SK-N-SH treated with all-trans-retinoic acid at 6 μM for 48 hours (cell line): ENCODE measurements around the gene BEGAIN.

ENCODE experiments used
- ATAC-seq: fragments of 200-7000 bp; cut with Tn5 transposase; 3 replicates; pipeline ENCODE4 v1.9.1; 2020; ENCODE audit warnings: mild to moderate bottlenecking, moderate library complexity
- ARNTL ChIP-seq: fragments of 450-650 bp; formaldehyde crosslinking; IDR thresholded peaks from 2 replicates; pipeline ENCODE4 v1.5.0; 2020; ENCODE audit warnings: low read depth, mild to moderate bottlenecking, moderate library complexity, borderline replicate concordance
- BACH2 ChIP-seq: fragments of 250-450 bp; sonication (Bioruptor Pico); IDR thresholded peaks from 2 replicates; pipeline ENCODE4 v1.9.0; 2021; ENCODE audit warnings: mild to moderate bottlenecking, borderline replicate concordance
- CSDC2 ChIP-seq: fragments of 250-450 bp; sonication (Bioruptor Pico); IDR thresholded peaks from 2 replicates; pipeline ENCODE4 v1.5.0; 2020; ENCODE audit warnings: mild to moderate bottlenecking, moderate library complexity
- ESRRG ChIP-seq: fragments of 250-450 bp; sonication (Bioruptor Pico); IDR thresholded peaks from 2 replicates; pipeline ENCODE4 v1.6.1; 2021; ENCODE audit warnings: mild to moderate bottlenecking
- GLIS3 ChIP-seq: fragments of 250-450 bp; sonication (Bioruptor Pico); IDR thresholded peaks from 2 replicates; pipeline ENCODE4 v1.5.0; 2020; ENCODE audit warnings: mild to moderate bottlenecking, moderate library complexity
- ISL1 ChIP-seq: fragments of 250-450 bp; sonication (Bioruptor Pico); IDR thresholded peaks from 2 replicates; pipeline ENCODE4 v2.1.2; 2022; ENCODE audit warnings: mild to moderate bottlenecking, moderate library complexity
- OSR1 ChIP-seq: fragments of 250-450 bp; sonication (Bioruptor Pico); IDR thresholded peaks from 2 replicates; pipeline ENCODE4 v1.8.0; 2022; ENCODE audit warnings: moderate library complexity, mild to moderate bottlenecking, inconsistent platforms
- PPARA ChIP-seq: fragments of 250-450 bp; sonication (Bioruptor Pico); IDR thresholded peaks from 2 replicates; pipeline ENCODE4 v1.5.0; 2020; ENCODE audit warnings: mild to moderate bottlenecking, borderline replicate concordance
- RARB ChIP-seq: fragments of 250-450 bp; sonication (Bioruptor Pico); IDR thresholded peaks from 2 replicates; pipeline ENCODE4 v1.8.0; 2021; ENCODE audit warnings: mild to moderate bottlenecking, moderate library complexity
- SNAI2 ChIP-seq: fragments of 250-450 bp; sonication (Bioruptor Pico); IDR thresholded peaks from 2 replicates; pipeline ENCODE4 v1.5.0; 2020; ENCODE audit warnings: mild to moderate bottlenecking, moderate library complexity
- TOX ChIP-seq: fragments of 250-450 bp; sonication (Bioruptor Pico); IDR thresholded peaks from 2 replicates; pipeline ENCODE4 v1.8.0; 2021; ENCODE audit warnings: mild to moderate bottlenecking, moderate library complexity, borderline replicate concordance
- ZC3H10 ChIP-seq: fragments of 250-450 bp; sonication (Bioruptor Pico); IDR thresholded peaks from 2 replicates; pipeline ENCODE4 v1.5.1; 2021; ENCODE audit warnings: mild to moderate bottlenecking, moderate library complexity
- ZFP3 ChIP-seq: fragments of 250-450 bp; sonication (Bioruptor Pico); IDR thresholded peaks from 2 replicates; pipeline ENCODE4 v1.5.0; 2020; ENCODE audit warnings: mild to moderate bottlenecking, moderate library complexity
- ZFP30 ChIP-seq: fragments of 450-650 bp; formaldehyde crosslinking; IDR thresholded peaks from 2 replicates; pipeline ENCODE4 v1.5.0; 2022; ENCODE audit warnings: mild to moderate bottlenecking, moderate library complexity
- ZNF565 ChIP-seq: fragments of 450-650 bp; formaldehyde crosslinking; conservative IDR thresholded peaks from 2 replicates; pipeline ENCODE4 v1.5.0; 2020; ENCODE audit warnings: low read depth, mild to moderate bottlenecking, moderate library complexity
- ZNF70 ChIP-seq: fragments of 450-650 bp; formaldehyde crosslinking; IDR thresholded peaks from 2 replicates; pipeline ENCODE4 v1.5.0; 2020; ENCODE audit warnings: mild to moderate bottlenecking, moderate library complexity
- ZNF8 ChIP-seq: fragments of 450-650 bp; formaldehyde crosslinking; IDR thresholded peaks from 2 replicates; pipeline ENCODE4 v1.5.0; 2020; ENCODE audit warnings: mild to moderate bottlenecking, moderate library complexity
- TF ChIP-seq, protein P1 (sequence below): fragments of 250-450 bp; sonication (Bioruptor Pico); IDR thresholded peaks from 2 replicates; pipeline ENCODE4 v1.8.0; 2021; ENCODE audit warnings: low read depth, mild to moderate bottlenecking, moderate library complexity, borderline replicate concordance
- TF ChIP-seq, protein P2 (sequence below): fragments of 250-450 bp; sonication (Bioruptor Pico); IDR thresholded peaks from 2 replicates; pipeline ENCODE4 v1.8.0; 2020; ENCODE audit warnings: mild to moderate bottlenecking, moderate library complexity, borderline replicate concordance
- TF ChIP-seq, protein P3 (sequence below): fragments of 250-450 bp; sonication (Bioruptor Pico); IDR thresholded peaks from 2 replicates; pipeline ENCODE4 v1.5.0; 2020; ENCODE audit warnings: mild to moderate bottlenecking, moderate library complexity
- TF ChIP-seq, protein P4 (sequence below): fragments of 250-450 bp; sonication (Bioruptor Pico); IDR thresholded peaks from 2 replicates; pipeline ENCODE4 v1.5.1; 2021; ENCODE audit warnings: mild to moderate bottlenecking, moderate library complexity
- TF ChIP-seq, protein P5 (sequence below): fragments of 250-450 bp; sonication (Bioruptor Pico); IDR thresholded peaks from 2 replicates; pipeline ENCODE4 v1.5.1; 2020; ENCODE audit warnings: low read depth, mild to moderate bottlenecking, moderate library complexity

The BEGAIN gene

DNA sequence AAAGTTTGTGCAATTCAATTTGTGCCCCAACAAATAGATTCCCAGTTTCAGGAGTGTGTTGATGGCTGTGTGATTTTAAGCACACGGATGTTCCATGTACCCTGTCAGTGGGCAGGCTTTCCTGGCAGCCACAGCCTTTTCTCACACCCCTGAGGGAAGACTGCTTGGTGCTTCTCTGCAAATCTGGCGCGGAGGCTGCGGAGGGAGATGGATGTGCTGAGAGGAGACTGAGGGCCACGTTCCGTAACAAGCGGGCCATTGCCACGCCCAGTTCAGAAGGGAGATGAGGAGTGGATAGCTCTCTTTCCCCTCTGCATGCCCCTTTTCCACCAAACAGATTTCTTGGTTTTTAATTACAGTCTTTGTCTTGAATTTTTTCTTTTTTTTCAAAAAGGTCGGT, 89.1 kb downstream of the BEGAIN start:
- no peak for ATAC-seq
- TF ChIP-seq ESRRG (CRISPR knock-in tag): no peak
- TF ChIP-seq CSDC2 (CRISPR knock-in tag): no peak
- no peak for TF ChIP-seq RARB (CRISPR knock-in tag)
- TF ChIP-seq SNAI2 (CRISPR knock-in tag): no peak
- no peak for TF ChIP-seq ZC3H10 (CRISPR knock-in tag)
- no peak for TF ChIP-seq ARNTL
- TF ChIP-seq TOX (CRISPR knock-in tag): no peak
- TF ChIP-seq, protein P1, sequence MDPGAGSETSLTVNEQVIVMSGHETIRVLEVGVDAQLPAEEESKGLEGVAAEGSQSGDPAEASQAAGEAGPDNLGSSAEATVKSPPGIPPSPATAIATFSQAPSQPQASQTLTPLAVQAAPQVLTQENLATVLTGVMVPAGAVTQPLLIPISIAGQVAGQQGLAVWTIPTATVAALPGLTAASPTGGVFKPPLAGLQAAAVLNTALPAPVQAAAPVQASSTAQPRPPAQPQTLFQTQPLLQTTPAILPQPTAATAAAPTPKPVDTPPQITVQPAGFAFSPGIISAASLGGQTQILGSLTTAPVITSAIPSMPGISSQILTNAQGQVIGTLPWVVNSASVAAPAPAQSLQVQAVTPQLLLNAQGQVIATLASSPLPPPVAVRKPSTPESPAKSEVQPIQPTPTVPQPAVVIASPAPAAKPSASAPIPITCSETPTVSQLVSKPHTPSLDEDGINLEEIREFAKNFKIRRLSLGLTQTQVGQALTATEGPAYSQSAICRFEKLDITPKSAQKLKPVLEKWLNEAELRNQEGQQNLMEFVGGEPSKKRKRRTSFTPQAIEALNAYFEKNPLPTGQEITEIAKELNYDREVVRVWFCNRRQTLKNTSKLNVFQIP (CRISPR knock-in tag): no peak
- TF ChIP-seq, protein P2, sequence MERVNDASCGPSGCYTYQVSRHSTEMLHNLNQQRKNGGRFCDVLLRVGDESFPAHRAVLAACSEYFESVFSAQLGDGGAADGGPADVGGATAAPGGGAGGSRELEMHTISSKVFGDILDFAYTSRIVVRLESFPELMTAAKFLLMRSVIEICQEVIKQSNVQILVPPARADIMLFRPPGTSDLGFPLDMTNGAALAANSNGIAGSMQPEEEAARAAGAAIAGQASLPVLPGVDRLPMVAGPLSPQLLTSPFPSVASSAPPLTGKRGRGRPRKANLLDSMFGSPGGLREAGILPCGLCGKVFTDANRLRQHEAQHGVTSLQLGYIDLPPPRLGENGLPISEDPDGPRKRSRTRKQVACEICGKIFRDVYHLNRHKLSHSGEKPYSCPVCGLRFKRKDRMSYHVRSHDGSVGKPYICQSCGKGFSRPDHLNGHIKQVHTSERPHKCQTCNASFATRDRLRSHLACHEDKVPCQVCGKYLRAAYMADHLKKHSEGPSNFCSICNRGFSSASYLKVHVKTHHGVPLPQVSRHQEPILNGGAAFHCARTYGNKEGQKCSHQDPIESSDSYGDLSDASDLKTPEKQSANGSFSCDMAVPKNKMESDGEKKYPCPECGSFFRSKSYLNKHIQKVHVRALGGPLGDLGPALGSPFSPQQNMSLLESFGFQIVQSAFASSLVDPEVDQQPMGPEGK: no peak
- no peak for TF ChIP-seq ZNF70 (CRISPR knock-in tag)
- no peak for TF ChIP-seq ZFP3 (CRISPR knock-in tag)
- TF ChIP-seq ZNF565 (CRISPR knock-in tag): no peak
- TF ChIP-seq, protein P3, sequence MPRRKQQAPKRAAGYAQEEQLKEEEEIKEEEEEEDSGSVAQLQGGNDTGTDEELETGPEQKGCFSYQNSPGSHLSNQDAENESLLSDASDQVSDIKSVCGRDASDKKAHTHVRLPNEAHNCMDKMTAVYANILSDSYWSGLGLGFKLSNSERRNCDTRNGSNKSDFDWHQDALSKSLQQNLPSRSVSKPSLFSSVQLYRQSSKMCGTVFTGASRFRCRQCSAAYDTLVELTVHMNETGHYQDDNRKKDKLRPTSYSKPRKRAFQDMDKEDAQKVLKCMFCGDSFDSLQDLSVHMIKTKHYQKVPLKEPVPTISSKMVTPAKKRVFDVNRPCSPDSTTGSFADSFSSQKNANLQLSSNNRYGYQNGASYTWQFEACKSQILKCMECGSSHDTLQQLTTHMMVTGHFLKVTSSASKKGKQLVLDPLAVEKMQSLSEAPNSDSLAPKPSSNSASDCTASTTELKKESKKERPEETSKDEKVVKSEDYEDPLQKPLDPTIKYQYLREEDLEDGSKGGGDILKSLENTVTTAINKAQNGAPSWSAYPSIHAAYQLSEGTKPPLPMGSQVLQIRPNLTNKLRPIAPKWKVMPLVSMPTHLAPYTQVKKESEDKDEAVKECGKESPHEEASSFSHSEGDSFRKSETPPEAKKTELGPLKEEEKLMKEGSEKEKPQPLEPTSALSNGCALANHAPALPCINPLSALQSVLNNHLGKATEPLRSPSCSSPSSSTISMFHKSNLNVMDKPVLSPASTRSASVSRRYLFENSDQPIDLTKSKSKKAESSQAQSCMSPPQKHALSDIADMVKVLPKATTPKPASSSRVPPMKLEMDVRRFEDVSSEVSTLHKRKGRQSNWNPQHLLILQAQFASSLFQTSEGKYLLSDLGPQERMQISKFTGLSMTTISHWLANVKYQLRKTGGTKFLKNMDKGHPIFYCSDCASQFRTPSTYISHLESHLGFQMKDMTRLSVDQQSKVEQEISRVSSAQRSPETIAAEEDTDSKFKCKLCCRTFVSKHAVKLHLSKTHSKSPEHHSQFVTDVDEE: no peak
- no peak for TF ChIP-seq OSR1 (CRISPR knock-in tag)
- TF ChIP-seq ZFP30 (CRISPR knock-in tag): no peak
- TF ChIP-seq, protein P4, sequence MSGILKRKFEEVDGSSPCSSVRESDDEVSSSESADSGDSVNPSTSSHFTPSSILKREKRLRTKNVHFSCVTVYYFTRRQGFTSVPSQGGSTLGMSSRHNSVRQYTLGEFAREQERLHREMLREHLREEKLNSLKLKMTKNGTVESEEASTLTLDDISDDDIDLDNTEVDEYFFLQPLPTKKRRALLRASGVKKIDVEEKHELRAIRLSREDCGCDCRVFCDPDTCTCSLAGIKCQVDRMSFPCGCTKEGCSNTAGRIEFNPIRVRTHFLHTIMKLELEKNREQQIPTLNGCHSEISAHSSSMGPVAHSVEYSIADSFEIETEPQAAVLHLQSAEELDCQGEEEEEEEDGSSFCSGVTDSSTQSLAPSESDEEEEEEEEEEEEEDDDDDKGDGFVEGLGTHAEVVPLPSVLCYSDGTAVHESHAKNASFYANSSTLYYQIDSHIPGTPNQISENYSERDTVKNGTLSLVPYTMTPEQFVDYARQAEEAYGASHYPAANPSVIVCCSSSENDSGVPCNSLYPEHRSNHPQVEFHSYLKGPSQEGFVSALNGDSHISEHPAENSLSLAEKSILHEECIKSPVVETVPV (CRISPR knock-in tag): no peak
- TF ChIP-seq BACH2 (CRISPR knock-in tag): no peak

DNA sequence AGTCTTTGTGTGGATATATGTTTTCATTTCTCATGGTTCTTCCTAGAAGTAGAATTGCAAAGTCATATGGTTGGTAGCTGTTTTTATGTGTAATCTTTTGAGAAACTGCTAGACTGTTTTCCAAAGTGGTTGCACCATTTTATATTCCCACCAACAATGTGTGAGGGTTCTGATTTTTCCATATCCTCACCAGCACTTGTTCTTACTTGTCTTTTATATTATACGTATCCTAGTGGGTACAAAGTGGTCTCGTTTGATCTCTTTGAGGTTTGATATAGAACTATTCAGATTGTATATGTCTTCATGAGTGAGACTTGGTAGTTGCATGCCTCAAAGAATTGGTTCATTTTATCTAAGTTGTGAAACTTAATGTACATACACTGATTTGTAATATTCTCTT, 91.3 kb downstream of the BEGAIN start:
- TF ChIP-seq ZFP30 (CRISPR knock-in tag) (no peak), ISL1 (no peak), TOX (CRISPR knock-in tag) (no peak), ZNF70 (CRISPR knock-in tag) (no peak), RARB (CRISPR knock-in tag) (no peak), BACH2 (CRISPR knock-in tag) (no peak), ZNF8 (no peak), PPARA (CRISPR knock-in tag) (no peak)
- TF ChIP-seq, protein P4 (CRISPR knock-in tag): no peak
- no peak for ATAC-seq

DNA sequence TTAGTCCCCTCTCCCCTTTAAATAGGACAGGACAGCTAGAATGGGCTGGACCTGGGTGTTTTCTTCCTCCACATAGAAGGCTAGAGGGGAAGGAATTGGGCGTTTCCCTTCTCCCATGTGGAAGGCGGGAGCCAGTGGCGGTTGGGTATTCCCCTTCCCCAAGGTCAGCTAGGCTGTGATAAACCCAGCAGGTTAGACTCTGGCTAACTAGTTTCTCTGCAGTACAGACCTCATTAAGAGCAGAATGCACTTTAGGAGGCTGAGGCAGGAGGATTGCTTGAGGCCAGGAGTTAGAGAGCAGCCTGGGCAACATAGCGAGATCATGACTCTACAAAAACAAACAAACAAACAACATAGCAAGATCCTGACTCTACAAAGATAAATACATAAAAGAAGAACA, 92.6 kb downstream of the BEGAIN start:
- no peak for ATAC-seq
- TF ChIP-seq, protein P1 (CRISPR knock-in tag): no peak
- TF ChIP-seq ZNF565 (CRISPR knock-in tag): no peak
- TF ChIP-seq, protein P3: no peak
- no peak for TF ChIP-seq ZFP30 (CRISPR knock-in tag)
- TF ChIP-seq, protein P5, sequence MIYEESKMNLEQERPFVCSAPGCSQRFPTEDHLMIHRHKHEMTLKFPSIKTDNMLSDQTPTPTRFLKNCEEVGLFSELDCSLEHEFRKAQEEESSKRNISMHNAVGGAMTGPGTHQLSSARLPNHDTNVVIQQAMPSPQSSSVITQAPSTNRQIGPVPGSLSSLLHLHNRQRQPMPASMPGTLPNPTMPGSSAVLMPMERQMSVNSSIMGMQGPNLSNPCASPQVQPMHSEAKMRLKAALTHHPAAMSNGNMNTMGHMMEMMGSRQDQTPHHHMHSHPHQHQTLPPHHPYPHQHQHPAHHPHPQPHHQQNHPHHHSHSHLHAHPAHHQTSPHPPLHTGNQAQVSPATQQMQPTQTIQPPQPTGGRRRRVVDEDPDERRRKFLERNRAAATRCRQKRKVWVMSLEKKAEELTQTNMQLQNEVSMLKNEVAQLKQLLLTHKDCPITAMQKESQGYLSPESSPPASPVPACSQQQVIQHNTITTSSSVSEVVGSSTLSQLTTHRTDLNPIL (CRISPR knock-in tag): no peak
- TF ChIP-seq ZNF70 (CRISPR knock-in tag): no peak
- no peak for TF ChIP-seq BACH2 (CRISPR knock-in tag)
- TF ChIP-seq RARB (CRISPR knock-in tag): no peak
- no peak for TF ChIP-seq GLIS3 (CRISPR knock-in tag)
